Mesenchymal stem cell (in vitro differentiated cells and primary cell): Measurements from ENCODE around the gene STX5. TPM values are rescaled to one million over a fixed set of nuclear protein-coding genes. Genes with fewer than 3 reads are reported as not detected.
A peak's percentile ranks its signal among the peaks of the same experiment; 100 is the strongest.

Experiments
- DNase-seq: peaks from one replicate; pipeline ENCODE4 v3.0.0-alpha.2; 2013
- H2AFZ ChIP-seq: one replicate; pipeline ENCODE4 v1.6.1; 2013; ENCODE audit warnings: low read depth, mild to moderate bottlenecking, control low read depth, inconsistent platforms, low read length, moderate library complexity
- H2AK5ac ChIP-seq: 2 replicates; pipeline ENCODE4 v1.6.1; 2013; ENCODE audit warnings: low read length, moderate library complexity, mild to moderate bottlenecking, inconsistent platforms; ENCODE audit not compliant: severe bottlenecking
- H2BK120ac ChIP-seq: one replicate; pipeline ENCODE4 v1.6.1; 2013; ENCODE audit warnings: low read depth, mild to moderate bottlenecking, inconsistent platforms, low read length, moderate library complexity
- H2BK12ac ChIP-seq, 2 experiments: one replicate each; pipeline ENCODE4 v1.6.1; 2013; ENCODE audit warnings: inconsistent platforms in 2 of 2, low read length in 2 of 2, mild to moderate bottlenecking in 2 of 2, moderate library complexity in 2 of 2, control low read depth in 1 of 2
- H2BK15ac ChIP-seq: one replicate; pipeline ENCODE4 v1.6.1; 2013; ENCODE audit warnings: mild to moderate bottlenecking, low read depth, inconsistent platforms; ENCODE audit not compliant: poor library complexity, severe bottlenecking
- H2BK5ac ChIP-seq: 2 replicates; pipeline ENCODE4 v1.6.1; 2013; ENCODE audit warnings: low read depth, mild to moderate bottlenecking, low read length, control low read depth, inconsistent platforms; ENCODE audit not compliant: poor library complexity, severe bottlenecking
- H3K14ac ChIP-seq, 2 experiments: one replicate each; pipeline ENCODE4 v1.6.1; 2013; ENCODE audit warnings: inconsistent platforms in 2 of 2, low read length in 2 of 2, control low read depth in 1 of 2, mild to moderate bottlenecking in 1 of 2, moderate library complexity in 1 of 2
- H3K18ac ChIP-seq, 2 experiments: one replicate each; pipeline ENCODE4 v1.6.1; 2013; ENCODE audit warnings: inconsistent platforms in 2 of 2, low read length in 2 of 2, control low read depth in 1 of 2, low read depth in 1 of 2, mild to moderate bottlenecking in 1 of 2
- H3K23ac ChIP-seq, 2 experiments: one replicate each; pipeline ENCODE4 v1.6.1; 2013; ENCODE audit warnings: inconsistent platforms in 2 of 2, low read length in 2 of 2, mild to moderate bottlenecking in 2 of 2, moderate library complexity in 2 of 2, control low read depth in 1 of 2
- H3K27ac ChIP-seq: 2 replicates; pipeline ENCODE4 v1.5.1; 2013; ENCODE audit warnings: mild to moderate bottlenecking, moderate library complexity, low read length, control low read depth, inconsistent platforms; ENCODE audit not compliant: poor library complexity, severe bottlenecking
- H3K27me3 ChIP-seq, 2 experiments: 2 replicates each; pipeline versions ENCODE4 v1.6.1 to v1.7.0; 2013; ENCODE audit warnings: low read length in 2 of 2, mild to moderate bottlenecking in 2 of 2, moderate library complexity in 2 of 2, control low read depth in 1 of 2, inconsistent platforms in 1 of 2; ENCODE audit not compliant: control insufficient read depth in 1 of 2, insufficient read depth in 1 of 2
- H3K36me3 ChIP-seq, 2 experiments: 2 replicates each; pipeline versions ENCODE4 v1.6.1 to v1.7.0; 2013; ENCODE audit warnings: low read length in 2 of 2, control low read depth in 1 of 2, inconsistent platforms in 1 of 2, low read depth in 1 of 2, mild to moderate bottlenecking in 1 of 2; ENCODE audit not compliant: insufficient read depth in 2 of 2, control insufficient read depth in 1 of 2
- H3K4ac ChIP-seq, 2 experiments: one replicate each; pipeline ENCODE4 v1.6.1; 2013; ENCODE audit warnings: inconsistent platforms in 2 of 2, low read length in 2 of 2, mild to moderate bottlenecking in 2 of 2, moderate library complexity in 2 of 2, control low read depth in 1 of 2, low read depth in 1 of 2
- H3K4me1 ChIP-seq: 2 replicates; pipeline ENCODE4 v1.6.1; 2013; ENCODE audit warnings: low read depth, low read length, control low read depth; ENCODE audit not compliant: control insufficient read depth, insufficient read depth
- H3K4me2 ChIP-seq: 2 replicates; pipeline ENCODE4 v1.6.1; 2013; ENCODE audit warnings: low read length, mild to moderate bottlenecking, inconsistent platforms; ENCODE audit not compliant: poor library complexity, severe bottlenecking
- H3K4me3 ChIP-seq, 2 experiments: 2 replicates each; pipeline versions ENCODE4 v1.5.1 to v1.7.0; 2013; ENCODE audit warnings: low read length in 2 of 2, mild to moderate bottlenecking in 2 of 2, control low read depth in 1 of 2, low read depth in 1 of 2; ENCODE audit not compliant: insufficient read depth in 1 of 2
- H3K79me1 ChIP-seq: replicated peaks from 2 replicates; pipeline ENCODE4 v1.6.1; 2013; ENCODE audit warnings: mild to moderate bottlenecking, control low read depth, low read length, inconsistent platforms; ENCODE audit not compliant: poor library complexity, severe bottlenecking
- H3K9ac ChIP-seq: 2 replicates; pipeline ENCODE4 v1.7.0; 2013; ENCODE audit warnings: mild to moderate bottlenecking, low read length, moderate library complexity
- H3K9me3 ChIP-seq: 2 replicates; pipeline ENCODE4 v1.7.0; 2013; ENCODE audit warnings: mild to moderate bottlenecking, low read length; ENCODE audit not compliant: control insufficient read depth
- H4K8ac ChIP-seq: one replicate; pipeline ENCODE4 v1.6.1; 2013; ENCODE audit warnings: inconsistent platforms, mild to moderate bottlenecking, low read length, moderate library complexity
- H4K91ac ChIP-seq: one replicate; pipeline ENCODE4 v1.6.1; 2013; ENCODE audit warnings: mild to moderate bottlenecking, low read length, inconsistent platforms
- WGBS: methylation state at CpG from one replicate; pipeline ENCODE4 v1.1.7; 2013; ENCODE audit warnings: mixed read lengths; 5-methylcytosine and 5-hydroxymethylcytosine counted together
- small RNA-seq: library from polyadenylated mRNA; stranded (forward); fragments of <200 nt; extraction: miRNeasy Mini kit (QIAGEN cat#:217004); gene quantifications from one replicate; pipeline ENCODE3, GENCODE V24; 2013; ENCODE audit warnings: low read depth

Gene STX5

DNA sequence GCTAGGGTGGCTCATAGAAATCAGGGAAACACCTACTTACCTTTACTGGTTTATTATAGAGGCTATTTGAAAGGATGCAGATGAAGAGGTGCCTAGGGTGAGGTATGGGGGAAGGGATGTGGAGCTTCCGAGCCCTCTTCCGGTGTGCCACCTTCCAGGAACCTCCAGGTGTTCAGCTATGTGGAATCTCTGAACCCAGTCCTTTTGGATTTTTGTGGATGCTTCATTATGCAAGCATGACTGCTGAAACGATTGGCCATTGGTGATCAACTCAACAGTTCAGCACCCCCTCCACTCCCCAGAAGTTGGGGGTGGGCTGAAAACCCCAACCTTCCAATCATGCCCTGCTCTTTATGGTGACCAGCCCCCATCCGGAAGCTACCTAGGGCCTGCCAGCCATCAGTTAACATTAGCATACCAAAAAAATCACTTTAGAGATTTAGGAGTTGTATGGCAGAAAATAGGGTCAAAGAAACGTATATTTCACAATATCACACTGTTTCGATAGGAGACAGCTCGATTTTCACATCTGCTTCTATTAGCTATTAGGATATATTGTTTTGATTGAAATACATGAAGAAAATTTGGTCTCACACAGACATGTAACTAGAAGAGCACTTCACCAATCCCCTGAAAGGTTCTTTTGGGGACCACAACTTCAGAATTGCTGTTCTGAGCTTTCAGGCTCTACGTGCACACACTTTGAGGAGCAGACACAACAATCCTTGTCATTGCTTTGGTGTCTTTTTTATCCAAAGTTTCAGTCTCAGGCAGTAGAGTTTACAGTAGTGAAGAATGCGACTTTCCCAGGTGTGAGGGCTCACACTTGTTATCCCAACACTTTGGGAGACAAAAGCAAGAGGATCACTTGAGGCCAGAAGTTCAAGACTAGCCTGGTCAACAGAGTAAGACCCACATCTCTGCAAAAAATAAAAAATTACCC lies 73.7 kb downstream of the STX5 start:
- Histone ChIP-seq H4K91ac (no peak overlapping the region), H2BK120ac (no peak overlapping the region), H3K27me3 (no peaks in the 10 kb centered on the region), H3K14ac (no peak overlapping the region), H3K4me2 (no peak overlapping the region), H3K18ac (no peak overlapping the region), H2BK15ac (no peak overlapping the region), H3K4me3 (no peak overlapping the region), H3K27ac (no peak overlapping the region), H3K36me3 (peaks cover 3 to 8% of the 10 kb centered on the region in 2 experiments), H3K4me1 (peaks cover 17% of the 10 kb centered on the region), H2AK5ac (no peak overlapping the region), H3K79me1 (peaks cover 14% of the 10 kb centered on the region), H4K8ac (no peak overlapping the region), H3K4ac (no peak overlapping the region), H3K9me3 (no peaks in the 10 kb centered on the region), H2BK5ac (no peak overlapping the region), H3K23ac (no peak overlapping the region), H3K9ac (no peak overlapping the region), H2AFZ (no peak overlapping the region), H2BK12ac (no peak overlapping the region)
- 51% methylated on average over 5 of the region's 9 CpGs for WGBS
- DNase-seq: no peak

Small RNAs within 50 kb of the gene (small RNA-seq; reads per million reads assigned to genes)
- gene MIR6514 (7.2 reads per million, percentile 69 among the genes with 10 or more reads in this experiment), gene RF00099 (not detected), gene RNU6-118P (not detected), gene SNORD22 (not detected), gene SNORD26 (not detected), gene SNORD27 (not detected), gene SNORD28 (not detected), gene SNORD30 (98.4 reads per million, percentile 92 among the genes with 10 or more reads in this experiment)
